Jurkat, Clone E6-1 (cell line): ENCODE data around the gene ST6GALNAC4.

Experiments
- DNase-seq: peaks from one replicate; pipeline ENCODE4 v3.0.0-alpha.2; 2011; ENCODE audit warnings: low read depth, low spot score
- H3K4me3 ChIP-seq: 2 replicates; pipeline ENCODE4 v1.5.1; 2011; ENCODE audit warnings: mild to moderate bottlenecking, low read length, control low read depth, moderate library complexity

ST6GALNAC4 gene

GRCh38 chr9:127918183-127919107, 1.6 kb upstream of the ST6GALNAC4 start:
- no peak for DNase-seq
- H3K4me3 ChIP-seq: no peak overlapping the region

- no peak for DNase-seq
- H3K4me3 ChIP-seq: peak overlapping the region; percentile 51
Observed at GRCh38 chr9:127917603-127918002, 762 bp upstream of the ST6GALNAC4 start.

- peak overlapping the region; percentile 71 for H3K4me3 ChIP-seq
- DNase-seq: peak; percentile 55
Observed at GRCh38 chr9:127915801-127916719, 781 bp downstream of the ST6GALNAC4 start.

GRCh38 chr9:127915325-127915752, 1.5 kb downstream of the ST6GALNAC4 start:
- no peak overlapping the region for H3K4me3 ChIP-seq
- no peak for DNase-seq

GRCh38 chr9:127913682-127914081, 3.2 kb downstream of the ST6GALNAC4 start:
- H3K4me3 ChIP-seq: no peak overlapping the region
- DNase-seq: no peak

- DNase-seq: no peak
- no peak overlapping the region for H3K4me3 ChIP-seq
Observed at GRCh38 chr9:127912882-127913281, 4.0 kb downstream of the ST6GALNAC4 start.

GRCh38 chr9:127912296-127912695, 4.5 kb downstream of the ST6GALNAC4 start:
- H3K4me3 ChIP-seq: no peak overlapping the region
- DNase-seq: no peak

- no peak overlapping the region for H3K4me3 ChIP-seq
- no peak for DNase-seq
Observed at GRCh38 chr9:127910613-127911205, 6.1 kb downstream of the ST6GALNAC4 start.

- no peak for DNase-seq
- no peak overlapping the region for H3K4me3 ChIP-seq
Observed at GRCh38 chr9:127909839-127910273, 7.0 kb downstream of the ST6GALNAC4 start.

- no peak for DNase-seq
- H3K4me3 ChIP-seq: no peak overlapping the region
Observed at GRCh38 chr9:127908660-127908926, 8.2 kb downstream of the ST6GALNAC4 start.

- no peak for DNase-seq
- no peak overlapping the region for H3K4me3 ChIP-seq
Observed at GRCh38 chr9:127907867-127908659, 8.8 kb downstream of the ST6GALNAC4 start.

GRCh38 chr9:127905788-127906191, 11.1 kb downstream of the ST6GALNAC4 start:
- no peak overlapping the region for H3K4me3 ChIP-seq
- DNase-seq: no peak

- no peak for DNase-seq
- H3K4me3 ChIP-seq: no peak overlapping the region
Observed at GRCh38 chr9:127905004-127905728, 11.7 kb downstream of the ST6GALNAC4 start.

- H3K4me3 ChIP-seq: no peak overlapping the region
- DNase-seq: no peak
Observed at GRCh38 chr9:127904561-127905003, 12.3 kb downstream of the ST6GALNAC4 start.

GRCh38 chr9:127903557-127904475, 13.0 kb downstream of the ST6GALNAC4 start:
- H3K4me3 ChIP-seq: no peak overlapping the region
- peak; percentile 78 for DNase-seq

GRCh38 chr9:127899128-127899943, 17.5 kb downstream of the ST6GALNAC4 start, which contains the start of gene ST6GALNAC6:
ST6GALNAC6 (minus strand) TSS chr9:127899603; CDS start chr9:127897981, 1,622 bp downstream.
- DNase-seq: no peak

More at GRCh38 chr9:127899128-127899943, 17.5 kb downstream of the ST6GALNAC4 start, which contains the start of gene ST6GALNAC6:
- peak within 1 kb of the TSS; percentile 75 for H3K4me3 ChIP-seq
